Measurements from ENCODE around the gene SLC9A9.

Gene SLC9A9

GRCh38 chr3:143484846-143485512 lies 363.3 kb downstream of the SLC9A9 start:
- ATAC-seq, result no peak; the same call in 2 of the 3 replicates
- TF ChIP-seq ZNF70 (CRISPR knock-in tag; IDR thresholded peaks at IDR 0.05), result no peak
- no peak for TF ChIP-seq ARNTL (CRISPR knock-in tag; IDR thresholded peaks at IDR 0.05; ENCODE audit: borderline replicate concordance, low read depth)
- TF ChIP-seq TOX (CRISPR knock-in tag; IDR thresholded peaks at IDR 0.05; ENCODE audit: borderline replicate concordance), result no peak
- no peak for TF ChIP-seq ZFP3 (CRISPR knock-in tag; IDR thresholded peaks at IDR 0.05)
- TF ChIP-seq, protein P1, sequence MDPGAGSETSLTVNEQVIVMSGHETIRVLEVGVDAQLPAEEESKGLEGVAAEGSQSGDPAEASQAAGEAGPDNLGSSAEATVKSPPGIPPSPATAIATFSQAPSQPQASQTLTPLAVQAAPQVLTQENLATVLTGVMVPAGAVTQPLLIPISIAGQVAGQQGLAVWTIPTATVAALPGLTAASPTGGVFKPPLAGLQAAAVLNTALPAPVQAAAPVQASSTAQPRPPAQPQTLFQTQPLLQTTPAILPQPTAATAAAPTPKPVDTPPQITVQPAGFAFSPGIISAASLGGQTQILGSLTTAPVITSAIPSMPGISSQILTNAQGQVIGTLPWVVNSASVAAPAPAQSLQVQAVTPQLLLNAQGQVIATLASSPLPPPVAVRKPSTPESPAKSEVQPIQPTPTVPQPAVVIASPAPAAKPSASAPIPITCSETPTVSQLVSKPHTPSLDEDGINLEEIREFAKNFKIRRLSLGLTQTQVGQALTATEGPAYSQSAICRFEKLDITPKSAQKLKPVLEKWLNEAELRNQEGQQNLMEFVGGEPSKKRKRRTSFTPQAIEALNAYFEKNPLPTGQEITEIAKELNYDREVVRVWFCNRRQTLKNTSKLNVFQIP (CRISPR knock-in tag; IDR thresholded peaks at IDR 0.05; ENCODE audit: borderline replicate concordance, low read depth), result no peak
- TF ChIP-seq ZNF8 (CRISPR knock-in tag; IDR thresholded peaks at IDR 0.05), result no peak
- TF ChIP-seq ESRRG (CRISPR knock-in tag; IDR thresholded peaks at IDR 0.05), result no peak
- TF ChIP-seq, protein P2, sequence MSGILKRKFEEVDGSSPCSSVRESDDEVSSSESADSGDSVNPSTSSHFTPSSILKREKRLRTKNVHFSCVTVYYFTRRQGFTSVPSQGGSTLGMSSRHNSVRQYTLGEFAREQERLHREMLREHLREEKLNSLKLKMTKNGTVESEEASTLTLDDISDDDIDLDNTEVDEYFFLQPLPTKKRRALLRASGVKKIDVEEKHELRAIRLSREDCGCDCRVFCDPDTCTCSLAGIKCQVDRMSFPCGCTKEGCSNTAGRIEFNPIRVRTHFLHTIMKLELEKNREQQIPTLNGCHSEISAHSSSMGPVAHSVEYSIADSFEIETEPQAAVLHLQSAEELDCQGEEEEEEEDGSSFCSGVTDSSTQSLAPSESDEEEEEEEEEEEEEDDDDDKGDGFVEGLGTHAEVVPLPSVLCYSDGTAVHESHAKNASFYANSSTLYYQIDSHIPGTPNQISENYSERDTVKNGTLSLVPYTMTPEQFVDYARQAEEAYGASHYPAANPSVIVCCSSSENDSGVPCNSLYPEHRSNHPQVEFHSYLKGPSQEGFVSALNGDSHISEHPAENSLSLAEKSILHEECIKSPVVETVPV (CRISPR knock-in tag; IDR thresholded peaks at IDR 0.05), result no peak
- no peak for TF ChIP-seq OSR1 (CRISPR knock-in tag; IDR thresholded peaks at IDR 0.05)
- TF ChIP-seq TSHZ2 (CRISPR knock-in tag; IDR thresholded peaks at IDR 0.05), result no peak
- no peak for TF ChIP-seq GLIS3 (CRISPR knock-in tag; IDR thresholded peaks at IDR 0.05)
- TF ChIP-seq TCF4 (CRISPR knock-in tag; IDR thresholded peaks at IDR 0.05; ENCODE audit: borderline replicate concordance), result no peak
- TF ChIP-seq PPARA (CRISPR knock-in tag; IDR thresholded peaks at IDR 0.05; ENCODE audit: borderline replicate concordance), result no peak
- no peak for TF ChIP-seq ZFP30 (CRISPR knock-in tag; IDR thresholded peaks at IDR 0.05)
- TF ChIP-seq ISL1 (CRISPR knock-in tag; IDR thresholded peaks at IDR 0.05), result no peak
- TF ChIP-seq BACH2 (CRISPR knock-in tag; IDR thresholded peaks at IDR 0.05; ENCODE audit: borderline replicate concordance), result no peak
- TF ChIP-seq ZC3H10 (CRISPR knock-in tag; IDR thresholded peaks at IDR 0.05), result no peak
- no peak for TF ChIP-seq ZNF565 (CRISPR knock-in tag; conservative IDR thresholded peaks at IDR 0.05; ENCODE audit: low read depth)

GRCh38 chr3:143483214-143483613 lies 365.1 kb downstream of the SLC9A9 start:
- TF ChIP-seq GLIS3 (CRISPR knock-in tag; IDR thresholded peaks at IDR 0.05) (no peak), PPARA (CRISPR knock-in tag; IDR thresholded peaks at IDR 0.05; ENCODE audit: borderline replicate concordance) (no peak), ARNTL (CRISPR knock-in tag; IDR thresholded peaks at IDR 0.05; ENCODE audit: borderline replicate concordance, low read depth) (no peak), RARB (CRISPR knock-in tag; IDR thresholded peaks at IDR 0.05) (no peak), BACH2 (CRISPR knock-in tag; IDR thresholded peaks at IDR 0.05; ENCODE audit: borderline replicate concordance) (no peak), ISL1 (CRISPR knock-in tag; IDR thresholded peaks at IDR 0.05) (no peak), OSR1 (CRISPR knock-in tag; IDR thresholded peaks at IDR 0.05) (no peak), ZNF565 (CRISPR knock-in tag; conservative IDR thresholded peaks at IDR 0.05; ENCODE audit: low read depth) (no peak), ZNF8 (CRISPR knock-in tag; IDR thresholded peaks at IDR 0.05) (no peak), TSHZ2 (CRISPR knock-in tag; IDR thresholded peaks at IDR 0.05) (no peak), ESRRG (CRISPR knock-in tag; IDR thresholded peaks at IDR 0.05) (no peak), ZFP3 (CRISPR knock-in tag; IDR thresholded peaks at IDR 0.05) (no peak)
- TF ChIP-seq, protein P3, sequence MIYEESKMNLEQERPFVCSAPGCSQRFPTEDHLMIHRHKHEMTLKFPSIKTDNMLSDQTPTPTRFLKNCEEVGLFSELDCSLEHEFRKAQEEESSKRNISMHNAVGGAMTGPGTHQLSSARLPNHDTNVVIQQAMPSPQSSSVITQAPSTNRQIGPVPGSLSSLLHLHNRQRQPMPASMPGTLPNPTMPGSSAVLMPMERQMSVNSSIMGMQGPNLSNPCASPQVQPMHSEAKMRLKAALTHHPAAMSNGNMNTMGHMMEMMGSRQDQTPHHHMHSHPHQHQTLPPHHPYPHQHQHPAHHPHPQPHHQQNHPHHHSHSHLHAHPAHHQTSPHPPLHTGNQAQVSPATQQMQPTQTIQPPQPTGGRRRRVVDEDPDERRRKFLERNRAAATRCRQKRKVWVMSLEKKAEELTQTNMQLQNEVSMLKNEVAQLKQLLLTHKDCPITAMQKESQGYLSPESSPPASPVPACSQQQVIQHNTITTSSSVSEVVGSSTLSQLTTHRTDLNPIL (CRISPR knock-in tag; IDR thresholded peaks at IDR 0.05; ENCODE audit: low read depth), result no peak
- TF ChIP-seq, protein P4, sequence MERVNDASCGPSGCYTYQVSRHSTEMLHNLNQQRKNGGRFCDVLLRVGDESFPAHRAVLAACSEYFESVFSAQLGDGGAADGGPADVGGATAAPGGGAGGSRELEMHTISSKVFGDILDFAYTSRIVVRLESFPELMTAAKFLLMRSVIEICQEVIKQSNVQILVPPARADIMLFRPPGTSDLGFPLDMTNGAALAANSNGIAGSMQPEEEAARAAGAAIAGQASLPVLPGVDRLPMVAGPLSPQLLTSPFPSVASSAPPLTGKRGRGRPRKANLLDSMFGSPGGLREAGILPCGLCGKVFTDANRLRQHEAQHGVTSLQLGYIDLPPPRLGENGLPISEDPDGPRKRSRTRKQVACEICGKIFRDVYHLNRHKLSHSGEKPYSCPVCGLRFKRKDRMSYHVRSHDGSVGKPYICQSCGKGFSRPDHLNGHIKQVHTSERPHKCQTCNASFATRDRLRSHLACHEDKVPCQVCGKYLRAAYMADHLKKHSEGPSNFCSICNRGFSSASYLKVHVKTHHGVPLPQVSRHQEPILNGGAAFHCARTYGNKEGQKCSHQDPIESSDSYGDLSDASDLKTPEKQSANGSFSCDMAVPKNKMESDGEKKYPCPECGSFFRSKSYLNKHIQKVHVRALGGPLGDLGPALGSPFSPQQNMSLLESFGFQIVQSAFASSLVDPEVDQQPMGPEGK (CRISPR knock-in tag; IDR thresholded peaks at IDR 0.05; ENCODE audit: borderline replicate concordance), result no peak
- ATAC-seq, result no peak
